ENCODE data around the gene LACC1. TPM values are rescaled to one million over a fixed set of nuclear protein-coding genes. Genes with fewer than 3 reads are reported as not detected.

Gene LACC1
- total RNA-seq, 4 donors from 2014 or later = 1.8 to 9.8 (median 3.9) TPM

- TF ChIP-seq POLR2A (IDR thresholded peaks at IDR 0.05) (no peak), EP300 (IDR thresholded peaks at IDR 0.05) (no peak), CTCF (IDR thresholded peaks at IDR 0.05) (peak; percentile 27 to 65 (median 51))
- Histone ChIP-seq H3K27me3 (no peaks in the 10 kb centered on the region), H3K27ac (no peak overlapping the region), H3K4me1 (peaks cover 0 to 6% (median 0%) of the 10 kb centered on the region in 4 donors), H3K36me3 (no peaks in the 10 kb centered on the region), H3K4me3 (no peak overlapping the region), H3K9me3 (no peaks in the 10 kb centered on the region)
- 10 to 12% methylated on average over 2 of the region's 2 CpGs for WGBS, 2 donors
- DNase-seq (ENCODE audit: low spot score in 2 of 2) = peak in 1 of 2 donors; percentile 40
Observed at GRCh38 chr13:43908156-43909126, 28.7 kb downstream of the LACC1 start.

- H3K27me3 ChIP-seq = no peaks in the 10 kb centered on the region
- TF ChIP-seq POLR2A (IDR thresholded peaks at IDR 0.05) = no peak
- no peak overlapping the region for H3K4me3 ChIP-seq
- H3K4me1 ChIP-seq = peaks cover 0 to 6% (median 0%) of the 10 kb centered on the region in 4 donors
- H3K9me3 ChIP-seq = no peaks in the 10 kb centered on the region
- H3K36me3 ChIP-seq = no peaks in the 10 kb centered on the region
- DNase-seq (ENCODE audit: low spot score in 2 of 2) = no peak
- no peak overlapping the region for H3K27ac ChIP-seq
Observed at GRCh38 chr13:43910856-43911255, 31.2 kb downstream of the LACC1 start.

GRCh38 chr13:43911278-43911677 is 31.6 kb downstream of the LACC1 start:
- 50 to 57% methylated on average over 2 of the region's 2 CpGs for WGBS, 2 donors

GRCh38 chr13:43911871-43912270 is 32.2 kb downstream of the LACC1 start:
- H3K4me3 ChIP-seq = no peak overlapping the region
- no peaks in the 10 kb centered on the region for H3K27me3 ChIP-seq
- 48 to 53% methylated on average over 3 of the region's 3 CpGs for WGBS, 2 donors
- DNase-seq (ENCODE audit: low spot score in 2 of 2) = no peak
- H3K27ac ChIP-seq = no peak overlapping the region
- H3K9me3 ChIP-seq = no peaks in the 10 kb centered on the region
- no peaks in the 10 kb centered on the region for H3K36me3 ChIP-seq
- peaks cover 0 to 6% (median 0%) of the 10 kb centered on the region in 4 donors for H3K4me1 ChIP-seq
- TF ChIP-seq EP300 (IDR thresholded peaks at IDR 0.05) (no peak), CTCF (IDR thresholded peaks at IDR 0.05) (no peak), POLR2A (IDR thresholded peaks at IDR 0.05) (no peak)

More at GRCh38 chr13:43911278-43911677, 31.6 kb downstream of the LACC1 start:
- TF ChIP-seq POLR2A (IDR thresholded peaks at IDR 0.05) = no peak
- TF ChIP-seq CTCF (IDR thresholded peaks at IDR 0.05) = no peak
- no peak for TF ChIP-seq EP300 (IDR thresholded peaks at IDR 0.05)
- no peak for DNase-seq (ENCODE audit: low spot score in 2 of 2)
- Histone ChIP-seq H3K36me3 (no peaks in the 10 kb centered on the region), H3K9me3 (no peaks in the 10 kb centered on the region), H3K4me1 (peaks cover 0 to 6% (median 0%) of the 10 kb centered on the region in 4 donors), H3K27me3 (no peaks in the 10 kb centered on the region), H3K27ac (no peak overlapping the region), H3K4me3 (no peak overlapping the region)

GRCh38 chr13:43915451-43915850 is 35.7 kb downstream of the LACC1 start:
- no peak for TF ChIP-seq EP300 (IDR thresholded peaks at IDR 0.05)
- TF ChIP-seq POLR2A (IDR thresholded peaks at IDR 0.05) = no peak
- no peak for TF ChIP-seq CTCF (IDR thresholded peaks at IDR 0.05)
- H3K36me3 ChIP-seq = no peaks in the 10 kb centered on the region
- H3K4me3 ChIP-seq = no peak overlapping the region
- no peak for DNase-seq (ENCODE audit: low spot score in 2 of 2)
- no peaks in the 10 kb centered on the region for H3K9me3 ChIP-seq
- WGBS, 2 donors = 60 to 64% methylated on average over 6 of the region's 6 CpGs
- no peak overlapping the region for H3K27ac ChIP-seq
- H3K4me1 ChIP-seq = no peaks in the 10 kb centered on the region
- no peaks in the 10 kb centered on the region for H3K27me3 ChIP-seq
